ENCODE data around the gene BTG1. TPM values are rescaled to one million over a fixed set of nuclear protein-coding genes. Genes with fewer than 3 reads are reported as not detected.

BTG1 gene
- total RNA-seq: 16.4 and 24.2 TPM in 2 replicates

GRCh38 chr12:92145731-92146496, at the start of gene BTG1:
TSS of gene BTG1 (minus strand) at chr12:92145846. CDS start at chr12:92145535, 311 bp downstream.

All from uterine smooth muscle cell (primary cell).